ENCODE measurements around the gene WDR86.

DNA sequence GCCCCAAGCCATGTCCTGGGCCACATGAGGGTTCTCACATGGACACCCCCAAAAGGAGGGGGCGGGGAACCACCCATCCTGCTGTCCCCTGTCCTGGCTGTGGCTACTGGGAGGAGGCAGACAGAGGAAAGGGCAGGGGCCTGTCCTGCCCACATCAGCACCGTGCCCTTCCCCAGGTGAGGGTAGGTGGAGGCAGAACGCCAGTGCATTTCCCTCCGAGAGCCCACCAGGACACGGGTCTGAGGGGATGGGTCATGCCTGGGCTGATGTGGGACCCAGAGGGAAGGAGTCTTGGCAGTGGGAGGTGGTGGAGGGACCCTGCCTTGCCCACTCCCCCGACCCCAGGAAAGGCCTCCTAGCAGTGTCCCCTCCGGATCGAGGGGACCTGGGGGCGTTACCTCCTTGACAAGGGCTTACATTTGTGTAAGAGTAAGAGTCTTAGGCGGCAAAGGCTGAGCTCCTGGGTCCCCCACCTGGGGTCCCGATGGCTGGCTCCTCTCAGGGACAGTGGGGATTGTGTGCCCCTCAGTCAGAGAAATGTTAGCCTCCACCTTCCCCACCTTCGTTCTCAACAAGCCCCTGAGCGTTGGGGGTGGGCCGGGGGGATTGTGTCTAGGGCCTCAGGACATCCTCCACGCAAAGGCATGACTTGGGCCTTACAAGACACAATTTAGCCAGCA is 24.0 kb upstream of the WDR86 start:
- no peak for TF ChIP-seq POLR2A (IDR thresholded peaks at IDR 0.05; ENCODE audit: low read depth, low read length)
- TF ChIP-seq POLR2AphosphoS5 (IDR thresholded peaks at IDR 0.05; ENCODE audit: low read depth, low read length), result no peak
